WERI-Rb-1 (cell line): ENCODE measurements around the gene TSPYL1.
A peak's percentile ranks its signal among the peaks of the same experiment; 100 is the strongest.

Experiments used
- DNase-seq: peaks from one replicate; pipeline ENCODE4 v3.0.0-alpha.2; 2020
- H3K27ac ChIP-seq: fragments of 250-450 bp; sonication (Bioruptor Pico); 2 replicates; pipeline ENCODE4 v1.5.1; 2020; ENCODE audit warnings: mild to moderate bottlenecking, moderate library complexity
- H3K27me3 ChIP-seq: fragments of 250-450 bp; sonication (Bioruptor Pico); 2 replicates; pipeline ENCODE4 v1.5.1; 2021; ENCODE audit warnings: mild to moderate bottlenecking, low read depth, moderate library complexity; ENCODE audit not compliant: insufficient read depth, severe bottlenecking
- H3K36me3 ChIP-seq: fragments of 250-450 bp; sonication (Bioruptor Pico); 2 replicates; pipeline ENCODE4 v1.5.1; 2020; ENCODE audit warnings: mild to moderate bottlenecking, moderate library complexity
- H3K4me3 ChIP-seq: 2 replicates; pipeline ENCODE4 v1.5.1; 2011; ENCODE audit warnings: low read depth, mild to moderate bottlenecking, control low read depth, low read length
- H3K9me3 ChIP-seq: fragments of 250-450 bp; sonication (Bioruptor Pico); 2 replicates; pipeline ENCODE4 v1.5.1; 2021; ENCODE audit warnings: mild to moderate bottlenecking, moderate library complexity; ENCODE audit not compliant: severe bottlenecking
- TF ChIP-seq, protein P1 (sequence below): IDR thresholded peaks from 2 replicates; pipeline ENCODE4 v1.5.1; 2011; ENCODE audit warnings: low read depth, mild to moderate bottlenecking, control low read depth, inconsistent platforms, low read length

The TSPYL1 gene

GRCh38 chr6:116253505-116254296 lies 26.0 kb downstream of the TSPYL1 start, which contains the start of gene TSPYL4:
Gene TSPYL4, minus strand, starts transcription at chr6:116254075. Its CDS starts 67 bp downstream, at chr6:116254008.
- Histone ChIP-seq H3K27ac (peak within 1 kb of the TSS; percentile 97), H3K27me3 (no peaks in the 10 kb centered on the region), H3K4me3 (peak within 1 kb of the TSS; percentile 98), H3K36me3 (peaks cover 8% of the 10 kb centered on the region), H3K9me3 (no peaks in the 10 kb centered on the region)
- peak; percentile 92 for DNase-seq
- TF ChIP-seq, protein P1, sequence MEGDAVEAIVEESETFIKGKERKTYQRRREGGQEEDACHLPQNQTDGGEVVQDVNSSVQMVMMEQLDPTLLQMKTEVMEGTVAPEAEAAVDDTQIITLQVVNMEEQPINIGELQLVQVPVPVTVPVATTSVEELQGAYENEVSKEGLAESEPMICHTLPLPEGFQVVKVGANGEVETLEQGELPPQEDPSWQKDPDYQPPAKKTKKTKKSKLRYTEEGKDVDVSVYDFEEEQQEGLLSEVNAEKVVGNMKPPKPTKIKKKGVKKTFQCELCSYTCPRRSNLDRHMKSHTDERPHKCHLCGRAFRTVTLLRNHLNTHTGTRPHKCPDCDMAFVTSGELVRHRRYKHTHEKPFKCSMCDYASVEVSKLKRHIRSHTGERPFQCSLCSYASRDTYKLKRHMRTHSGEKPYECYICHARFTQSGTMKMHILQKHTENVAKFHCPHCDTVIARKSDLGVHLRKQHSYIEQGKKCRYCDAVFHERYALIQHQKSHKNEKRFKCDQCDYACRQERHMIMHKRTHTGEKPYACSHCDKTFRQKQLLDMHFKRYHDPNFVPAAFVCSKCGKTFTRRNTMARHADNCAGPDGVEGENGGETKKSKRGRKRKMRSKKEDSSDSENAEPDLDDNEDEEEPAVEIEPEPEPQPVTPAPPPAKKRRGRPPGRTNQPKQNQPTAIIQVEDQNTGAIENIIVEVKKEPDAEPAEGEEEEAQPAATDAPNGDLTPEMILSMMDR = no peak

GRCh38 chr6:116253188-116253504 lies 26.6 kb downstream of the TSPYL1 start:
- H3K27ac ChIP-seq = no peak overlapping the region; the same call in 1 of the 2 replicates
- TF ChIP-seq, protein P1 = no peak
- H3K27me3 ChIP-seq = no peaks in the 10 kb centered on the region
- peaks cover 8% of the 10 kb centered on the region for H3K36me3 ChIP-seq
- peak overlapping the region; percentile 98 for H3K4me3 ChIP-seq
- H3K9me3 ChIP-seq = no peaks in the 10 kb centered on the region
- DNase-seq = no peak

- Histone ChIP-seq H3K4me3 (no peak overlapping the region), H3K27me3 (no peaks in the 10 kb centered on the region), H3K36me3 (peaks cover 8% of the 10 kb centered on the region), H3K27ac (no peak overlapping the region), H3K9me3 (no peaks in the 10 kb centered on the region)
- TF ChIP-seq, protein P1 = no peak
- DNase-seq = no peak
Measured at GRCh38 chr6:116251568-116252384, 28.0 kb downstream of the TSPYL1 start.

DNA sequence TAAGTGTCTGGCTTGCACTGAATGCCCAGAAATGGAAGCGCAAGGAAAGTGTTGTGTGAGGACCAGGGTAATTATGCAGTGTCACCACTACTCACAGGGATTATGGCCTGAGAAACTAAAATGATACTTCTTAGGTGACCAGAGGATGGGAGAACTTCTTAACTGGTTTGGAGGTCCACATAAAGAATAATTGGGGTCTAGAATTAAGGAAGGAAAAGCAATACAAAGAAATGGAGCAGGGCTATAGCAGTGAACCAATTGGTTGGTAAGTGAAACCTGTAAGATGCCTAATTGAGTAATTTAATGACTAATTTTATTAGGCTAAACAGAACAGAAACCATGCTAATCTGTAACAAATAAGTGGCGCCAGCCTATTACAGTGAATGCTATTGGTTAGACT lies 31.2 kb downstream of the TSPYL1 start:
- no peaks in the 10 kb centered on the region for H3K9me3 ChIP-seq
- DNase-seq = no peak
- no peaks in the 10 kb centered on the region for H3K27me3 ChIP-seq
- TF ChIP-seq, protein P1 = no peak
- no peak overlapping the region for H3K4me3 ChIP-seq
- no peak overlapping the region for H3K27ac ChIP-seq
- H3K36me3 ChIP-seq = peaks cover 10% of the 10 kb centered on the region

DNA sequence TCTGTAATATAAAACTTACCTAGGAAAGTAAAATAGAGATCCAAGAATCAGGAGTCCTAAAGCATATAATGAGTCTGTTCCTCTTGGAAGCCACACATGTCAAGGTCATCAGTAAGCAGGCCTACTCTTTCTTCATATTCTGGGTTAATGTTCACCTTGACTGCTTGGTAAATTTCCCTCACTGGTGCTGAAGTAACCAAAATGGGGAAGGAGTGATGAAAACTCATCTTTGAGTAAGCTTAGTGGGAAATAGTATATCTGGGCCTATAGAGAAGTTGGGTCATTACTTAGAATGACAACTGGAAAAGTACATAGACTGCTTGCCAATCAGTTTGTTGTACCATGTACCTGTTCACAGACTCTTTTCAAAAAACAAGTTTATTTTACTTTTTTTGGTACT lies 32.4 kb downstream of the TSPYL1 start:
- H3K27me3 ChIP-seq = no peaks in the 10 kb centered on the region
- no peak for DNase-seq
- H3K36me3 ChIP-seq = peaks cover 9% of the 10 kb centered on the region
- no peak overlapping the region for H3K27ac ChIP-seq
- no peaks in the 10 kb centered on the region for H3K9me3 ChIP-seq
- TF ChIP-seq, protein P1 = no peak
- no peak overlapping the region for H3K4me3 ChIP-seq
